ENCODE data around the gene DMRTA1. TPM values are rescaled to one million over a fixed set of nuclear protein-coding genes. Genes with fewer than 3 reads are reported as not detected.

DMRTA1 gene
- total and polyA plus RNA-seq, 8 donors = 1.2 to 6.1 (median 1.8) TPM; not detected in 1

DNA sequence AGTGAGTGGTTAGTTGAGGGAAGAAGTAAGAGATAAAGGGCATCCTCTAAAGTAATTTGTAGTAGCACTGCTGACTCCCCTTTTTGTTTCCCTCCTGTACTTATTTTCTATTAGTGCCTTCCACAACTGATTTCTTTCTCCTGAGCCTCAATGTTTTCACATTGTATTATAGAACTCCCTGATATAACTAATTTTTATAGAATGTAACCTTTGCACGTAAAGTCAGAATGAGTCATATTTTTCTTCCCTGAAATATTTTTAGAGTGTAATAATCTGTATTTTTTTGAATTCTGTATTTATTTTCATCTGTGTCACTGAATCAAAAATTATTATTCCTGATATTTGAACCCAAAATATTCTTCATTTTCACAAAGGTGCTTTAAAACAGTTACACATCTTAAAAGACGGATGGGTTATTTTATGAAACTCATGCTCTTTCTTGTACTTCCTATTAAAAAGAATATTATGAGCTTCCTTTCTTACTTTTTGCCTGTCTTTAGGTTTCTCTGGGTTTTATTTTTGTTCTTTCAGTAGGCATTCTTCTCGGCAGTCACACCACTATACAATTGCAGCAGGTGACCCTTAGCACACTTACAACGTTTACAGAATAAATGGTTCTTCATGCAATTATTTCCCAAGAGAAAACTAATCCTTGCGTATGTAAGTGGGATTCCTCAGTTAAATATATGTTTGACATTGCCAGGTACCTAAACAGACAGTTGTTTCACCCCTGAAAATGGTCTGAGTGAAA lies 30.5 kb upstream of the DMRTA1 start:
- DNase-seq = no peak
- Histone ChIP-seq H3K9me3 (no peaks in the 10 kb centered on the region), H3K36me3 (no peaks in the 10 kb centered on the region), H3K27me3 (no peaks in the 10 kb centered on the region), H3K27ac (no peak overlapping the region), H3K4me3 (no peak overlapping the region), H3K4me1 (no peaks in the 10 kb centered on the region)
- WGBS, 5 donors = 44 to 51% (median 46%) methylated on average over 5 of the region's 5 CpGs
- no peak for TF ChIP-seq POLR2AphosphoS5 (IDR thresholded peaks at IDR 0.05)
- TF ChIP-seq, protein P1, sequence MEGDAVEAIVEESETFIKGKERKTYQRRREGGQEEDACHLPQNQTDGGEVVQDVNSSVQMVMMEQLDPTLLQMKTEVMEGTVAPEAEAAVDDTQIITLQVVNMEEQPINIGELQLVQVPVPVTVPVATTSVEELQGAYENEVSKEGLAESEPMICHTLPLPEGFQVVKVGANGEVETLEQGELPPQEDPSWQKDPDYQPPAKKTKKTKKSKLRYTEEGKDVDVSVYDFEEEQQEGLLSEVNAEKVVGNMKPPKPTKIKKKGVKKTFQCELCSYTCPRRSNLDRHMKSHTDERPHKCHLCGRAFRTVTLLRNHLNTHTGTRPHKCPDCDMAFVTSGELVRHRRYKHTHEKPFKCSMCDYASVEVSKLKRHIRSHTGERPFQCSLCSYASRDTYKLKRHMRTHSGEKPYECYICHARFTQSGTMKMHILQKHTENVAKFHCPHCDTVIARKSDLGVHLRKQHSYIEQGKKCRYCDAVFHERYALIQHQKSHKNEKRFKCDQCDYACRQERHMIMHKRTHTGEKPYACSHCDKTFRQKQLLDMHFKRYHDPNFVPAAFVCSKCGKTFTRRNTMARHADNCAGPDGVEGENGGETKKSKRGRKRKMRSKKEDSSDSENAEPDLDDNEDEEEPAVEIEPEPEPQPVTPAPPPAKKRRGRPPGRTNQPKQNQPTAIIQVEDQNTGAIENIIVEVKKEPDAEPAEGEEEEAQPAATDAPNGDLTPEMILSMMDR (IDR thresholded peaks at IDR 0.05) = no peak
- TF ChIP-seq EP300 (IDR thresholded peaks at IDR 0.05) = no peak
- TF ChIP-seq POLR2A (IDR thresholded peaks at IDR 0.05) = no peak
- intact Hi-C loops (cut with DNase I; ENCODE audit: low total_unique reads) = no loop called here

DNA sequence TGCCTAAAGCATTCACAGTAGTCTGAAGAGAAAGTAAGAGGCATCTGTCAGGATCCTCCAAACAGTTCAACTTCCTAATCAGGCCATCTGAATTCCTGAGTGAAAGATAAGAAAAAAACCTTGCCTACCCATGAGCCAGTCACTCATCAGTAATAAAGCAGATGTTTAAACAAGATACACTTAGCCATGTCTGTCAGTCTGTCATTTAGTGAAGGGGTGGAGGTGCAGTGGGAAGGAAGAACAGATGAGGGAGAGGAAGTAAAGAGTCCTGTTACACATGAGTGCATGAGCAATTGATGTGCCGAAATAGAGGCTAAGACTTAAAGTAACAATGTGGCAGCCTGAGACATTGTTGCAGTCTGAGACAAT lies 29.9 kb upstream of the DMRTA1 start:
- intact Hi-C loops (cut with DNase I; ENCODE audit: low total_unique reads) = no loop called here
- Histone ChIP-seq H3K36me3 (no peaks in the 10 kb centered on the region), H3K4me3 (no peak overlapping the region), H3K4me1 (no peaks in the 10 kb centered on the region), H3K27me3 (no peaks in the 10 kb centered on the region), H3K27ac (no peak overlapping the region), H3K9me3 (no peaks in the 10 kb centered on the region)
- no peak for TF ChIP-seq POLR2AphosphoS5 (IDR thresholded peaks at IDR 0.05)
- TF ChIP-seq, protein P1 (IDR thresholded peaks at IDR 0.05) = no peak
- no peak for TF ChIP-seq POLR2A (IDR thresholded peaks at IDR 0.05)
- no peak for TF ChIP-seq EP300 (IDR thresholded peaks at IDR 0.05)
- 33 to 42% (median 36%) methylated on average over 1 of the region's 1 CpG for WGBS, 5 donors
- no peak for DNase-seq

DNA sequence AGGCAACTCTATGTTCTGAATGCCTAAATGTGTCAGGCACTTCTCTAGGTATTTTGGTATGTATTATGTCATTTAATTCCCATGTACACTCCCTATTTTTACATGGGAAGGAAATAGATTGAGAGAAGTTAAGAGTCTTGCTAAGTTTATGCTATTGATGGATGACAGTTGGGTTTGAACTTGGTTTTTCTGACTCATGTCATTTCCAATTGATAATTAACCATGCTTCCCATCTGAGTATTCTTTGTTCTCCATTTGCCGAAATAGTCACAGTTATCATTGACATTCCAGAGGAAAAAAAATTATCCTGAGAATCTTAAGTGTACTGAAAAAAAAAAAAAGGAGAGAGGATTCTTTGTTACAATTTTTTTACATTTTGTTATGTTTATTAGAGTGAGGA lies 23.1 kb upstream of the DMRTA1 start:
- intact Hi-C loops (cut with DNase I; ENCODE audit: low total_unique reads) = no loop called here
- H3K4me1 ChIP-seq = no peaks in the 10 kb centered on the region
- H3K9me3 ChIP-seq = no peaks in the 10 kb centered on the region
- H3K4me3 ChIP-seq = no peak overlapping the region
- H3K27ac ChIP-seq = no peak overlapping the region
- TF ChIP-seq POLR2A (IDR thresholded peaks at IDR 0.05) (no peak), POLR2AphosphoS5 (IDR thresholded peaks at IDR 0.05) (no peak), EP300 (IDR thresholded peaks at IDR 0.05) (no peak)
- TF ChIP-seq, protein P1 (IDR thresholded peaks at IDR 0.05) = no peak
- DNase-seq = no peak
- H3K36me3 ChIP-seq = no peaks in the 10 kb centered on the region
- WGBS, 5 donors = 74 to 87% (median 82%) methylated on average over 1 of the region's 1 CpG
- H3K27me3 ChIP-seq = no peaks in the 10 kb centered on the region

DNA sequence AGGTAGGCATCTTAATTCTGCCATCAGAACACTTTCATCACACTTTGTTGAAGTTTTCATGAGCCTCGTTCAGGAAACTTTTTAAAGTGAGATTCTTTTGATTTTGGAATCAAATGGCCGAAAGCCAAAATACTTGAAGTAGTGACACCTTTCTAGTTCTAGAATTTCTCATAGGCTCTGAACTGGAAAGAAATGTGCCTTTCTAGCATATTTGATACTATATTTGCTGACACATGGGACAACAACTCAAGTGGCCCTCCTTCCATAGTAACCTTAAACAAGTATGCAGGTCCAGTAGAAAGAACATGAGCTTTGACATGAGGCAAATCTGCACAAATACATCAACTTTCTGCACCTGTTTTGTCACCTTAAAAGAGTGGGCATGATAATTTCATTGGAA lies 22.0 kb upstream of the DMRTA1 start:
- no peak overlapping the region for H3K4me3 ChIP-seq
- no peak overlapping the region for H3K27ac ChIP-seq
- H3K9me3 ChIP-seq = no peaks in the 10 kb centered on the region
- intact Hi-C loops (cut with DNase I; ENCODE audit: low total_unique reads) = no loop called here
- TF ChIP-seq, protein P1 (IDR thresholded peaks at IDR 0.05) = no peak
- TF ChIP-seq POLR2AphosphoS5 (IDR thresholded peaks at IDR 0.05) (no peak), EP300 (IDR thresholded peaks at IDR 0.05) (no peak), POLR2A (IDR thresholded peaks at IDR 0.05) (no peak)
- no peaks in the 10 kb centered on the region for H3K4me1 ChIP-seq
- 86 to 96% (median 90%) methylated on average over 2 of the region's 2 CpGs for WGBS, 5 donors
- H3K36me3 ChIP-seq = no peaks in the 10 kb centered on the region
- H3K27me3 ChIP-seq = no peaks in the 10 kb centered on the region
- DNase-seq = no peak
